ENCODE data around the gene SCO1. TPM values are rescaled to one million over a fixed set of nuclear protein-coding genes. Genes with fewer than 3 reads are reported as not detected.

Gene SCO1
- total RNA-seq, 1 donor from 2014 or later = 20.6 TPM

DNA sequence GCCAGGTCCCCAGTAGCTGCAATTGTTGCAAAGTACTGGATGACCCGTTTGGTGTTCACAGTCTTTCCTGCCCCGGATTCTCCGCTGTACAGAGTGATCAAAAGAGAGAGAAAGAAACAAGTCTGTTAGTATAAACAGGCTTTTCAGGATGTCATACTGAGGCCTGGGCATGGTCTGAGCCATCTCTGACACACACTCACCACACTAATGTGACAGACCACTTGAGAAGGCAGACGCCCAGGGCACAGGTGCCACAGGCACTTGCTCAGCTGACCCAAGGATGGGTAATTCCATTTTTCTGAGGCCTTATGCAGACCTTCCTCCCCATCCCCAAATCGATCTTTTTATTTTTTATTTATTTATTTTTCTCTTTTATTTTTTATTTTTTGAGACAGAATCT is 47.7 kb downstream of the SCO1 start:
- TF ChIP-seq, protein P1, sequence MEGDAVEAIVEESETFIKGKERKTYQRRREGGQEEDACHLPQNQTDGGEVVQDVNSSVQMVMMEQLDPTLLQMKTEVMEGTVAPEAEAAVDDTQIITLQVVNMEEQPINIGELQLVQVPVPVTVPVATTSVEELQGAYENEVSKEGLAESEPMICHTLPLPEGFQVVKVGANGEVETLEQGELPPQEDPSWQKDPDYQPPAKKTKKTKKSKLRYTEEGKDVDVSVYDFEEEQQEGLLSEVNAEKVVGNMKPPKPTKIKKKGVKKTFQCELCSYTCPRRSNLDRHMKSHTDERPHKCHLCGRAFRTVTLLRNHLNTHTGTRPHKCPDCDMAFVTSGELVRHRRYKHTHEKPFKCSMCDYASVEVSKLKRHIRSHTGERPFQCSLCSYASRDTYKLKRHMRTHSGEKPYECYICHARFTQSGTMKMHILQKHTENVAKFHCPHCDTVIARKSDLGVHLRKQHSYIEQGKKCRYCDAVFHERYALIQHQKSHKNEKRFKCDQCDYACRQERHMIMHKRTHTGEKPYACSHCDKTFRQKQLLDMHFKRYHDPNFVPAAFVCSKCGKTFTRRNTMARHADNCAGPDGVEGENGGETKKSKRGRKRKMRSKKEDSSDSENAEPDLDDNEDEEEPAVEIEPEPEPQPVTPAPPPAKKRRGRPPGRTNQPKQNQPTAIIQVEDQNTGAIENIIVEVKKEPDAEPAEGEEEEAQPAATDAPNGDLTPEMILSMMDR (IDR thresholded peaks at IDR 0.05; ENCODE audit: partially characterized antibody, unreplicated experiment) = no peak
- peaks cover 4% of the 10 kb centered on the region for H3K9me3 Mint-ChIP-seq (ENCODE audit: unreplicated experiment)
- H3K36me3 Mint-ChIP-seq (ENCODE audit: unreplicated experiment) = no peaks in the 10 kb centered on the region
- no peaks in the 10 kb centered on the region for H3K4me1 Mint-ChIP-seq (ENCODE audit: low read depth, unreplicated experiment)
- no peak overlapping the region for H3K4me3 Mint-ChIP-seq (ENCODE audit: unreplicated experiment)
- no peaks in the 10 kb centered on the region for H3K27me3 Mint-ChIP-seq (ENCODE audit: unreplicated experiment)
- H3K27ac Mint-ChIP-seq (ENCODE audit: unreplicated experiment) = no peak overlapping the region
- DNase-seq = no peak

DNA sequence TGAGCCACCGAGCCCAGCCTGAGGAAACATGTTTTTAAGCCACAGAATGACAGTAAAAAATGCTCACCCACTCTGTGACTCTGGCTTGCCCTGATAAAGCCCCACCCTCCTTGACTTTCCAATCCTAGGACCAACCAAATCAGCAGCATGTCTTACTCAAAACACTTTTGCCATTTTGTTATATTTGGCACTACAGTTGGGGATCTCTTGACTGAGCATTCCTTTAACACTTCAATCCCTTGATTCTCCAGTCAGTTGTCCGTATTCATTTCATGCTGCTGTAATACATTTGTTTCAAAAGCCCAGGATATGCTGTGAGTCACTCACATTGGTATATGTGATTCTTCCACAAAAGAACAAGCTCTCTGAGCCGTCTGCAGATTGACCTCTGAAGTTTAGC is 48.4 kb downstream of the SCO1 start:
- H3K36me3 Mint-ChIP-seq (ENCODE audit: unreplicated experiment) = no peaks in the 10 kb centered on the region
- peaks cover 4% of the 10 kb centered on the region for H3K9me3 Mint-ChIP-seq (ENCODE audit: unreplicated experiment)
- H3K27ac Mint-ChIP-seq (ENCODE audit: unreplicated experiment) = no peak overlapping the region
- TF ChIP-seq, protein P1 (IDR thresholded peaks at IDR 0.05; ENCODE audit: partially characterized antibody, unreplicated experiment) = no peak
- no peak overlapping the region for H3K4me3 Mint-ChIP-seq (ENCODE audit: unreplicated experiment)
- no peak for DNase-seq
- H3K4me1 Mint-ChIP-seq (ENCODE audit: low read depth, unreplicated experiment) = no peaks in the 10 kb centered on the region
- H3K27me3 Mint-ChIP-seq (ENCODE audit: unreplicated experiment) = no peaks in the 10 kb centered on the region

DNA sequence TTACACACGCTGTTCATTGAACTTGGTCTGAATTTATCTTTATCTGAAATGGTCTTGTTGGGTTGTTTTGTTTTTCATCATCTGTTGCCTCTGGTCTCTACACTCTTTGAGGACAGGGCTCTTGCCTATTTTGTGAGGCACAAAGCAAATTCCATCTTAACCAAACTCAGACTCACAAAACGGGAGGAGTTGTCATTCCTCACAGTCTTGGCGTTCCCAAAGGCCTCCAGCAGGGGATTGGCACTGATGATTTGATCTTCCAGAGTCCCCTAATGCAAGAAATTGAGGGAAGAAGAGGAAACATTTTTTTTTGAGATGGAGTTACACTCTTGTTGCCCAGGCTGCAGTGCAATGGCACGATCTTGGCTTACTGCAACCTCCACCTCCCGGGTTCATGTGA is 49.0 kb downstream of the SCO1 start:
- H3K9me3 Mint-ChIP-seq (ENCODE audit: unreplicated experiment) = peaks cover 3% of the 10 kb centered on the region
- DNase-seq = no peak
- H3K27me3 Mint-ChIP-seq (ENCODE audit: unreplicated experiment) = no peaks in the 10 kb centered on the region
- TF ChIP-seq, protein P1 (IDR thresholded peaks at IDR 0.05; ENCODE audit: partially characterized antibody, unreplicated experiment) = no peak
- H3K36me3 Mint-ChIP-seq (ENCODE audit: unreplicated experiment) = no peaks in the 10 kb centered on the region
- no peak overlapping the region for H3K27ac Mint-ChIP-seq (ENCODE audit: unreplicated experiment)
- no peaks in the 10 kb centered on the region for H3K4me1 Mint-ChIP-seq (ENCODE audit: low read depth, unreplicated experiment)
- H3K4me3 Mint-ChIP-seq (ENCODE audit: unreplicated experiment) = no peak overlapping the region

DNA sequence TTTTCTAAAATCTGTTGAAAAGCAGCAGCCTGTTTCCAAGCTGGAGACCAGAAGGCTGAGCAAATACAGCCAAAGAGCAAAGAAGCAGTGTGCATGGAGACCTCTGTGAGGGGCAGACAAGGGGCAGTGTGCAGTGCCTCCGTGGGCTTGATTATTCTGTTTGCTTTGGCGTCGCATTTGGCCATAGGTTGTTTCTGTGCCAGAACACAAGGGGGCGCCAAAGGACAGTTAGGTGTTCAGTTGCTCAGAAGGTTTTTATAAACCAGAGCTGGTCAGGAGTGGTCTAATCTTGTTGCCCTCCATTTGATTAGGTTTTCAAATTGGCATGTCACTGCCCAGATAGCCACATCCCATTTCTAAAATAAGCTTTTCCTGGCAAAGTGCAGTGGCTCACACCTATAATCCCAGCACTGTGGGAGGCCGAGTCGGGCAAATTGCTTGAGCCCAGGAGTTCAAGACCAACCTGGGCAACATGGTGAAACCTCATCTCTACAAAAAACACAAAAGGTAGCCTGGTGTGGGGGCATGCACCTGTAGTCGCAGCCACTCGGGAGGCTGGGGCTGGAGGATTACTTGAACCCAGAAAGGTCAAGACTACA is 50.8 kb downstream of the SCO1 start:
- no peak overlapping the region for H3K27ac Mint-ChIP-seq (ENCODE audit: unreplicated experiment)
- peak; percentile 88 for DNase-seq
- peaks cover 3% of the 10 kb centered on the region for H3K9me3 Mint-ChIP-seq (ENCODE audit: unreplicated experiment)
- no peaks in the 10 kb centered on the region for H3K4me1 Mint-ChIP-seq (ENCODE audit: low read depth, unreplicated experiment)
- no peak overlapping the region for H3K4me3 Mint-ChIP-seq (ENCODE audit: unreplicated experiment)
- TF ChIP-seq, protein P1 (IDR thresholded peaks at IDR 0.05; ENCODE audit: partially characterized antibody, unreplicated experiment) = peak; percentile 87
- no peaks in the 10 kb centered on the region for H3K36me3 Mint-ChIP-seq (ENCODE audit: unreplicated experiment)
- no peaks in the 10 kb centered on the region for H3K27me3 Mint-ChIP-seq (ENCODE audit: unreplicated experiment)

DNA sequence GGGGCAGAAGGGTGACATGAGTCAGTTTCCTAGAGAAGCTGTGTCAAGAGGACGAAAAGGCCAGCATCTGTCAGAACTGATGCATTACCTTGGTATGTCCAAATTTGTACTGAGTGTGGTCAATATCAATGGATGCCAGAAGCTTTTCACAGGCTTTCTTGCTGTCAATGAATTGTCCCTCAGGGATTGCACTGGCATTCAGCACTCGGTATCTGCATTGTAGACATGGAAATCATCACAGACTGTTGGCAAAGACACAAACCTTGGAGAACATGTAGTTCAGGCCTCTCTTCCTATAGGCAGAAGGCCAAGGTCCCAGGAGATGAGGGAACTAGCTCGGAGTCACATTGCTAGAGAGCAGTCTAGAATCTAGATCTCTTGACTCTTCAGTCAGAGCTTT is 56.9 kb downstream of the SCO1 start:
- DNase-seq = no peak
- no peak overlapping the region for H3K4me3 Mint-ChIP-seq (ENCODE audit: unreplicated experiment)
- no peaks in the 10 kb centered on the region for H3K9me3 Mint-ChIP-seq (ENCODE audit: unreplicated experiment)
- H3K4me1 Mint-ChIP-seq (ENCODE audit: low read depth, unreplicated experiment) = no peaks in the 10 kb centered on the region
- TF ChIP-seq, protein P1 (IDR thresholded peaks at IDR 0.05; ENCODE audit: partially characterized antibody, unreplicated experiment) = no peak
- no peaks in the 10 kb centered on the region for H3K27me3 Mint-ChIP-seq (ENCODE audit: unreplicated experiment)
- H3K27ac Mint-ChIP-seq (ENCODE audit: unreplicated experiment) = no peak overlapping the region
- peaks cover 4% of the 10 kb centered on the region for H3K36me3 Mint-ChIP-seq (ENCODE audit: unreplicated experiment)
